Measurements from ENCODE around the gene GALNT12. TPM values are rescaled to one million over a fixed set of nuclear protein-coding genes. Genes with fewer than 3 reads are reported as not detected.

GALNT12 gene
- total RNA-seq, 1 donor from 2014 or later: not detected

DNA sequence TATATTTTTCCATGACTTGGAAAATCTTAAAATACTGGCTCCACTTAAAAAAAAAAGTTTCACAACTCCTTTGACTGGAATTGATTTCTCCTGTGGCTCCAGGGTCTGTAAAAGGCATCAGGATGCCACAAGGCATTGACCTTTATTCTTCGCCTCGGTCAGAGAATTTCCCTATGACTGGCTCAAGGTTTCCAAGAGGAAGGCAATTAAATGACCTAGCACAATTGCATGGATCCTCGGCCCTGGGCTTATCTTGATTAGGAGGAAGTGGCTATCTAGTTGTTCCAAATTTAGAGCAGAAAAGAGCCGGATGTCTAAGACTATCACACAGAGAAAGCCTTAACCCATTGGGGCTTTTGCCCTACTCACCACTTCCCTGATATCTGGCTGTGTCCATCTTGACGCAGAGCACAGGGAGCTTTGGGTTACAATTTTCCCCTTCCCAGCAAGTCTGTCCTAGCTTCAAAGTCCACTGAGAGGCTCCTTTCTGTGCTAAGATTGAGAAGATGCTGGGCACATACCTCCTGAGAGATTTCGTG lies 79.3 kb downstream of the GALNT12 start:
- H3K27me3 Mint-ChIP-seq (ENCODE audit: unreplicated experiment): peaks cover 61% of the 10 kb centered on the region
- H3K4me1 Mint-ChIP-seq (ENCODE audit: unreplicated experiment): peaks cover 2% of the 10 kb centered on the region
- no peaks in the 10 kb centered on the region for H3K9me3 Mint-ChIP-seq (ENCODE audit: unreplicated experiment)
- DNase-seq (ENCODE audit: extremely low spot score, unreplicated experiment): no peak
- no peak overlapping the region for H3K4me3 Mint-ChIP-seq (ENCODE audit: unreplicated experiment)
- TF ChIP-seq, protein P1, sequence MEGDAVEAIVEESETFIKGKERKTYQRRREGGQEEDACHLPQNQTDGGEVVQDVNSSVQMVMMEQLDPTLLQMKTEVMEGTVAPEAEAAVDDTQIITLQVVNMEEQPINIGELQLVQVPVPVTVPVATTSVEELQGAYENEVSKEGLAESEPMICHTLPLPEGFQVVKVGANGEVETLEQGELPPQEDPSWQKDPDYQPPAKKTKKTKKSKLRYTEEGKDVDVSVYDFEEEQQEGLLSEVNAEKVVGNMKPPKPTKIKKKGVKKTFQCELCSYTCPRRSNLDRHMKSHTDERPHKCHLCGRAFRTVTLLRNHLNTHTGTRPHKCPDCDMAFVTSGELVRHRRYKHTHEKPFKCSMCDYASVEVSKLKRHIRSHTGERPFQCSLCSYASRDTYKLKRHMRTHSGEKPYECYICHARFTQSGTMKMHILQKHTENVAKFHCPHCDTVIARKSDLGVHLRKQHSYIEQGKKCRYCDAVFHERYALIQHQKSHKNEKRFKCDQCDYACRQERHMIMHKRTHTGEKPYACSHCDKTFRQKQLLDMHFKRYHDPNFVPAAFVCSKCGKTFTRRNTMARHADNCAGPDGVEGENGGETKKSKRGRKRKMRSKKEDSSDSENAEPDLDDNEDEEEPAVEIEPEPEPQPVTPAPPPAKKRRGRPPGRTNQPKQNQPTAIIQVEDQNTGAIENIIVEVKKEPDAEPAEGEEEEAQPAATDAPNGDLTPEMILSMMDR (IDR thresholded peaks at IDR 0.05): no peak
- no peak overlapping the region for H3K27ac Mint-ChIP-seq (ENCODE audit: unreplicated experiment)
- H3K36me3 Mint-ChIP-seq (ENCODE audit: unreplicated experiment): no peaks in the 10 kb centered on the region

DNA sequence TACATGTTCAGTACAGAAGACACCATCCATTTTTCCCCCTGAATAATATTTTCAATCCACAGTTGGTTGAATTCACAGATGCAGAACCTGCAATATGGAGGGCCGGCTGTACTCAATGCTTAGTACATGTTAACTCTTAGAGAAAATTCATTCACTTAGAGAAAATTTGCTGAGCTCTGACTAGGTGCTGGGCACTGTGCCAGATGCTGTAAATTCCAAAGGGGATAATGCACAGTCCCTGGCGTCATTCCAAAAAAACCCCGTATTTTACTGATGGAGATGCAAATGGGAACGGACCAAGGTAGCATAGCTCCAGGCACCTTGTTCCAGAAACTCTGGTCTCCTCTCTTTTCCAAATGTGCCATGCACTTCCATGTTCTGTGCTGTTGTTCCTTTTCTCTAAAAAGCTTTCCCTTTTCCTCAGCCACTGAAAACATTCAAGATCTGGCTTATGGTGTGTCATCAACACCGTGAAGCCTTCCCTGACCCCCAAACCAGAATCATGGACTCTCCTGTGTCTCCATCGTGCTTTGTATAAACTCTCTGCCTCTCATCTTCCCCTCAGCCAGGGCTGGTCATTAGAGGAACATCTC lies 80.5 kb downstream of the GALNT12 start:
- H3K4me1 Mint-ChIP-seq (ENCODE audit: unreplicated experiment): peaks cover 2% of the 10 kb centered on the region
- H3K27me3 Mint-ChIP-seq (ENCODE audit: unreplicated experiment): peaks cover 62% of the 10 kb centered on the region
- no peak overlapping the region for H3K4me3 Mint-ChIP-seq (ENCODE audit: unreplicated experiment)
- no peak overlapping the region for H3K27ac Mint-ChIP-seq (ENCODE audit: unreplicated experiment)
- TF ChIP-seq, protein P1 (IDR thresholded peaks at IDR 0.05): no peak
- H3K9me3 Mint-ChIP-seq (ENCODE audit: unreplicated experiment): no peaks in the 10 kb centered on the region
- no peaks in the 10 kb centered on the region for H3K36me3 Mint-ChIP-seq (ENCODE audit: unreplicated experiment)
- no peak for DNase-seq (ENCODE audit: extremely low spot score, unreplicated experiment)

- Mint-ChIP-seq H3K9me3 (ENCODE audit: unreplicated experiment) (no peaks in the 10 kb centered on the region), H3K4me1 (ENCODE audit: unreplicated experiment) (peaks cover 2% of the 10 kb centered on the region), H3K36me3 (ENCODE audit: unreplicated experiment) (no peaks in the 10 kb centered on the region), H3K27me3 (ENCODE audit: unreplicated experiment) (peaks cover 59% of the 10 kb centered on the region), H3K27ac (ENCODE audit: unreplicated experiment) (no peak overlapping the region), H3K4me3 (ENCODE audit: unreplicated experiment) (no peak overlapping the region)
- DNase-seq (ENCODE audit: extremely low spot score, unreplicated experiment): no peak
- TF ChIP-seq, protein P1 (IDR thresholded peaks at IDR 0.05): no peak
Measured at GRCh38 chr9:98888801-98889421, 81.4 kb downstream of the GALNT12 start.

- DNase-seq (ENCODE audit: extremely low spot score, unreplicated experiment): no peak
- Mint-ChIP-seq H3K9me3 (ENCODE audit: unreplicated experiment) (no peaks in the 10 kb centered on the region), H3K4me1 (ENCODE audit: unreplicated experiment) (peaks cover 2% of the 10 kb centered on the region), H3K4me3 (ENCODE audit: unreplicated experiment) (no peak overlapping the region), H3K27ac (ENCODE audit: unreplicated experiment) (no peak overlapping the region), H3K36me3 (ENCODE audit: unreplicated experiment) (no peaks in the 10 kb centered on the region), H3K27me3 (ENCODE audit: unreplicated experiment) (peaks cover 61% of the 10 kb centered on the region)
- TF ChIP-seq, protein P1 (IDR thresholded peaks at IDR 0.05): no peak
Measured at GRCh38 chr9:98890256-98890655, 82.8 kb downstream of the GALNT12 start.

- no peak for DNase-seq (ENCODE audit: extremely low spot score, unreplicated experiment)
- Mint-ChIP-seq H3K27me3 (ENCODE audit: unreplicated experiment) (peaks cover 69% of the 10 kb centered on the region), H3K4me3 (ENCODE audit: unreplicated experiment) (no peak overlapping the region), H3K9me3 (ENCODE audit: unreplicated experiment) (peaks cover 17% of the 10 kb centered on the region), H3K4me1 (ENCODE audit: unreplicated experiment) (peaks cover 2% of the 10 kb centered on the region), H3K27ac (ENCODE audit: unreplicated experiment) (no peak overlapping the region), H3K36me3 (ENCODE audit: unreplicated experiment) (no peaks in the 10 kb centered on the region)
- TF ChIP-seq, protein P1 (IDR thresholded peaks at IDR 0.05): no peak
Measured at GRCh38 chr9:98892288-98892687, 84.8 kb downstream of the GALNT12 start.
